H1 (cell line): ENCODE measurements around the gene RIPOR1. TPM values are rescaled to one million over a fixed set of nuclear protein-coding genes. Genes with fewer than 3 reads are reported as not detected.

Source experiments
- CBX5 ChIP-seq: fragments of 300-800, 300-1000 bp; sonication (generic); IDR thresholded peaks from 2 replicates; pipeline ENCODE4 v1.7.1; 2016; ENCODE audit warnings: antibody characterized with exemption, low read length, low read depth
- CHD2 ChIP-seq: IDR thresholded peaks from 2 replicates; pipeline ENCODE4 v1.6.1; 2012; ENCODE audit warnings: low read length, improper control_type of control experiment
- CHD7 ChIP-seq: fragments of 300-600 bp; sonication (generic); IDR thresholded peaks from 2 replicates; pipeline ENCODE4 v1.7.1; 2012; ENCODE audit warnings: low read length, moderate library complexity, mild to moderate bottlenecking, inconsistent platforms; ENCODE audit not compliant: insufficient replicate concordance
- CTBP2 ChIP-seq: IDR thresholded peaks from 2 replicates; pipeline ENCODE4 v1.7.0; 2011; ENCODE audit warnings: borderline replicate concordance, mild to moderate bottlenecking, moderate library complexity, mixed read lengths, low read length; ENCODE audit not compliant: insufficient read depth, insufficient read length
- MAX ChIP-seq: IDR thresholded peaks from 2 replicates; pipeline ENCODE4 v1.6.1; 2012; ENCODE audit warnings: inconsistent platforms
- NANOG ChIP-seq: IDR thresholded peaks from 2 replicates; pipeline ENCODE4 v1.6.1; 2011; ENCODE audit warnings: low read length, low read depth, mild to moderate bottlenecking, inconsistent platforms; ENCODE audit not compliant: insufficient read depth, poor library complexity, severe bottlenecking
- SIN3A ChIP-seq, 2 experiments: IDR thresholded peaks in 1 of 2; conservative IDR thresholded peaks in 1 of 2; 2 replicates each; pipeline ENCODE4 v1.6.1; 2011 to 2012; ENCODE audit warnings: low read length in 2 of 2, improper control_type of control experiment in 1 of 2, low read depth in 1 of 2, mild to moderate bottlenecking in 1 of 2
- TAF1 ChIP-seq: IDR thresholded peaks from 2 replicates; pipeline ENCODE4 v1.6.1; 2011; ENCODE audit warnings: mild to moderate bottlenecking, low read depth, low read length
- TEAD4 ChIP-seq: IDR thresholded peaks from 2 replicates; pipeline ENCODE4 v1.6.1; 2012; ENCODE audit warnings: low read depth, low read length, inconsistent platforms, mixed read lengths
- polyA plus RNA-seq, 7 experiments: library from polyadenylated mRNA; depleted of rRNA in 3 of 7; stranded (reverse) in 5 of 7; unstranded in 2 of 7; fragments of >200 nt in 5 of 7; fragments of 200-250 nt in 2 of 7; gene quantifications; 1 replicate in 5 of 7; 2 replicates in 1 of 7; 4 replicates in 1 of 7; pipeline versions ENCODE4 v1.2.1 to v1.2.3, GENCODE V29; 2011 to 2013; ENCODE audit warnings: missing spikeins in 2 of 7, mixed read lengths in 2 of 7
- total RNA-seq: library from RNA; stranded (reverse); fragmentation: NEBNext Ultra II Directional; extraction: Animal tissue kit (Norgen Biotek cat#: 25700); gene quantifications from 2 replicates; pipeline ENCODE4 v1.2.1, GENCODE V29; 2021

RIPOR1 gene
- total and polyA plus RNA-seq, 2 of the 8 experiments (the other 6 are each of a cell fraction or from before 2014, with no cell fraction given), result 2.7 to 10.1 TPM

GRCh38 chr16:67521095-67521804 is 7.4 kb upstream of the RIPOR1 start (continued):
- TF ChIP-seq NANOG (peak; percentile 20), MAX (no peak; the same call in 1 of the 2 replicates), SIN3A (conservative IDR thresholded peaks at IDR 0.05 in 1 of 2, IDR thresholded peaks at IDR 0.05 in 1 of 2; ENCODE audit: low read depth in 1 of 2, low read length in 2 of 2) (peak; percentile 50 to 71; a peak in 2 of 4 replicates), CTBP2 (peak; percentile 26), CHD2 (peak; percentile 53; the same call in 1 of the 2 replicates), TEAD4 (peak; percentile 42; the same call in 1 of the 2 replicates), TAF1 (peak; percentile 52; the same call in 1 of the 2 replicates), CHD7 (no peak), CBX5 (no peak)
